NCI-H526 (cell line): ENCODE measurements around the gene GNLY.
"Not testable (repeated sequence)": the region's sequence is repeated elsewhere in the genome, so short reads cannot be mapped to it uniquely, and the experiment has no call there.

Experiments used
- DNase-seq, 2 experiments: peaks; one replicate each; lab custom pipeline; 2025; lab: John Stamatoyannopoulos, UW

Gene GNLY

DNA sequence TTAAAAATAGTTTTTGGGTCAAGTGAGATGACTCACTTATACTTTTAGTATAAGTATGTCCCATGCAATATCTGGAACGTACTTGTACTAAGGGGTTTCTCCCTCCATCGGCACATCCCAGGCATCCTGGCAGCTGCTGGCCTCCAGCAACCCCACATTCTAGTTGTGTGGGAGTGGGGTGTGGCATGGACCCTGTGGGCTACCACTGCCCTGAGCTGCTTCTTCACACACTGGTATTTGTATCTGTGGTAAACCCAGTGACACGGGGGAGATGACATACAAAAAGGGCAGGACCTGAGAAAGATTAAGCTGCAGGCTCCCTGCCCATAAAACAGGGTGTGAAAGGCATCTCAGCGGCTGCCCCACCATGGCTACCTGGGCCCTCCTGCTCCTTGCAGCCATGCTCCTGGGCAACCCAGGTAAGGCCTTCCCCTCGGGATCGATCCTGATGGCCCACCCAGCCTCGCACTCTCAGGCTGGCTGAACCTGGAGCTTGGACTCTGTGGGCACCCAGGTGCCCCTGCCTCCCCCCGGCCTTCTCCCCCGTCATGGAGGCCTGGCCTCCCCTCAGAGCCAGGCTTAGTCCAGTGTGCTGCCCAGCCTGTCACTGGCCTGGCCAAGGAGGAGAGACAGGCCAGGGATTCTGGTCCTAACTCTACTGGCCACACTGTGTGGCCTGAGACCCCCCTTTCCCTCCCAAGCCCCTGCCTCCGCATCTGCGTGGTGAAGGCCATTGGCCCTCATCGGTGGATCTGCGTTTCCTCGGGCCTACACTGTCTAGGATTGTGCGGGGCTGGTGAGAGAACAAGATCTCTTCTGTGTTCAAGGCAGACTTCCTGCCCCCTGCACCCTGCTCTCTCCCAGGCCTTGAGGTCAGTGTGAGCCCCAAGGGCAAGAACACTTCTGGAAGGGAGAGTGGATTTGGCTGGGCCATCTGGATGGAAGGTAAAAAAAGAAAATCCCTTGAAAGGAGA lies at the start of gene GNLY:
Gene GNLY, plus strand, starts transcription at position 307 of the 974 bp plus-strand sequence. Its CDS starts 61 bp downstream, at position 368.
- no peak for DNase-seq

DNA sequence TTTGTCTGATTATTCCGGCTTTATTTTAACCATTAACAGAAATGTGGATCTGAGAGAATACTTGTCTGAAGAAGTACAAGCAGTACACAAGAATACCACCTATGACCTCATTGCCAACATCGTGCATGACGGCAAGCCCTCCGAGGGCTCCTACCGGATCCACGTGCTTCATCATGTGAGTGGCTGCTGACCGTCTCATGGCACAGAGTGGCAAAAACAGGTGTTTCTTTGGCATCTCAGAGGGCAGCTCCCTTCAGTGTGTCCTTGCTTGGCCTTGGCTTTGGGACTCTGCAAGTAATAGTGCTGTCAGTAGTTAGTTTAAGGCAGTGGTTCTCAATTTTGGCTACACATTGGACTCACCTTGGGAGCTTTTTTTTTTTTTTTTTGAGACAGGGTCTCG lies 49.2 kb upstream of the GNLY start:
- DNase-seq = no peak

DNA sequence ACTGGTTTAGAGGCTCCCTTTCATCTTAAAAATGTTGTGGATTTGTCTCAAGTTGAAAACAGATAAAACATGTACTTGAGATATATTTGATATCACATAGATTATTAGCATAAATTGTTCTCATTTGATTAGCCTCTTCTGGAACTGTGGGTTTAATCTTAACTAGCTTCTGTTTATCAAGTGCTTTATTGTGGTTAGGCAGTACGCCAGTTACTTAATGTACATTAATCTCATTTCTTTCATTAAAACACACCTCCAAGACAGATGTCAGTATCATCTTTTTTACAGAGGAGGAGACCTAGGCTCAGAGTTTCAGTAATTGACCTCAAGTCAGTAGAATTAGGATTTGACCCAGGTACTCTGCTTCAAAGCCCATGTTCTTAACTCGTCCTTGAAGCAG lies 48.0 kb upstream of the GNLY start:
- DNase-seq = no peak

DNA sequence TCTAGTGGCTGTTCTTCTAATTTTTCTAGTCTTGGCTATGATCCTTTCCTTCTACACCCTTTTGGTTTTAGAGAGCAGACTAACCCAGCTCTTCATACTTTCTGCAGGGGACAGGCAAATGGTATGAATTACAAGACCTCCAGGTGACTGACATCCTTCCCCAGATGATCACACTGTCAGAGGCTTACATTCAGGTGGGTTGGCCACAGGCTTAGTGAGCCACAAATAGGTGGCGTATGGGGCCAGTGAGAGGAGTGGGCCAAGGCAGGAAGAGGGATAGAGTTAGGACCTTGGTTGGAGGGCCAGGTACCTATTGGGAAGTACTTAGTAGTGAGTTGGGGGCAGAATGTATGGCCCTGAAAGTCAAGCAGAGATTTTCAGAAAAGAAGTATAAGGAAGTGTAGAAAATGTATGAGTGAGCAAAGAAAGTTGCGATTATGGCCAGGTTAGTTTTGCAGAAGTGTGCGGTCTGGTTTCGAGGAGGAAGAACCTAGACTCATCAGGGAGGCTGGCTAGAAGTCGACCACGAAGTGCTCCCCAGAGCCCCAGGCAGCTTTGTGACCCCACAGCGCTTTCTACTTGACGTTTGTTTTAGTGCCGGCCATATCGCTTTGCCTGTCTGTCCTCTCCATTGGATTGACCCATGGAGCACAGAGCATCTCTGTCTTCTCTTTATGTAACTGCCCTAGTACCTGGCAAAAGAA lies 46.2 kb upstream of the GNLY start:
- DNase-seq = no peak

DNA sequence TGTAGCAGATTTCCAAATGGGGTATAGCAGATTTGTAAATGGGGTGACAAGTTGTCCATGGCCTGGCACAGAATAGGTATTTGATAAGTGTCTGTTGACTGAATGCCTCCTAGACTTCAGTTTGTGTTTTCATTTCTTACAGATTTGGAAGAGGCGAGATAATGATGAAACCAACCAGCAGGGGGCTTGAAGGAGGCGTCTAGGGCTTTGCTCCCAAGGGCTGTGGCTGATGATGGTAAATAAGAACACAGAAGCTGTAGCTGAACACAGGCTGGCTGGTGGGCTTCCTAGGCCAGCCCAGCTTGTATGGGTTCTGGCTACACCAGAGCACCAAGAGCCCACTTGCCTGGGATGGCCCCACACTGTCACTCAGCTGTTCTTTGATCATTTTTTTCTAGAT lies 45.5 kb upstream of the GNLY start:
- DNase-seq = peak in 1 of 2 experiments; percentile 27

DNA sequence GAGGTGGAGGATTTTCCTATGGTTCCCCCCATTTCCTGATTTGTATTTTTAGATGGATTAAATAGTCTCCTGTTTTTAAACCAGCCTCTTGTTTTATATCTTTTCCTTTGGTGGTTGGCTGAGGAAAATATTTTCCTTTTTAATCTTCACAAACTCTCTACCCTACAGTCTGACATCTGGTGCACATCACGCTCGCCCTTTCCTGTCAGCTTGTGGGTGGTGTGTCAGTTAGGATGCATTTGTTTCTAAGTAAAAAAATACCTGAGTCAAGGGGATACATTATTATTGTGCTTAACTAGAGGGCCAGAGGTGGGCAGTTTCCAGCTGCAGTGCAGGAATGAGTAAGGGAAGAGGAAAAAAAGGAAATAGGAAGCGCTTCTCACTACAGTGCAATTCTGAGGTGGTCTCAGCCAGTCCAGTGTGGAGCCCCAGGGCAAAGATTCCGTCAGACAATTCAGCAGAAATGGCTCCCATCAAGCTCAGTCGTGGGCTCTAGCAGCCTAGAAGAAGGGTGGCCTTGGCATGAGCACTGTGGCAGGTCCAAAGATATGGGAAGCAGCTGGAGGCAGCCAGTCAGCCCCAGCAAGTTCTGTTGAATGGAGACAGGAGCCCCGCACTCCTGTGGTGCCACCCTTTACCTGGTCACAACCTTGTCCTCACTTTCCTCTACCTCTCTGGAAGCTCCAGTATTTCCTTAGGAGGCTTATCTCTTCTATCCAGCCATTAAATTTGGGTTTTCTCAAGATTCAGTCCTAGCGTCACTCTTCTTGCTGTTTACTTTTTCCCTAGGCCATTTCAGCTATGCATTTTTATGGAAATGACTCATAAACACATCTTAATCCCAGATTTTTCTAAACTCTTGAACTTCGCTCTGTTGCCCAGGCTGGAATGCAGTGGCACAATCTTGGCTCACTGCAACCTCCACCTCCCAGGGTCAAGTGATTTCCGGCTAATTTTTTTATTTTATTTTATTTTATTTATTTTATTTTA lies 44.7 kb upstream of the GNLY start:
- DNase-seq = no peak

DNA sequence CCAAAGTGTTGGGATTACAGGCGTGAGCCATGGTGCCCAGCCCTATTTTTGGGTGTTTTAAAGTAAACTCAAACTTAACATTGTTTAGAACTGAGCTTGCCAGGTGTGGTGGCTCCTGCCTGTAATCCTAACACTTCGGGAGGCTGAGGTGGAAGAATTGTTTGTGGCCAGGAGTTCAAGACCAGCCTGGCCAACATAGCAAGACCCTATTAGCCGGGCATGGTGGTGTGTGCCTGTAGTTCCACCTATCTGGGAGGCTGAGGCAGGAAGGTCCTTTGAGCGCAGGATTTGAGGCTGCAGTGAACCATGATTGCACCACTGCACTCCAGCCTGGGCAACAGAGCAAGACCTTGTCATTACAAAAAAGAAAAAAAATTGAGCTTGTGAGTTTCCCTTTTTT lies 43.7 kb upstream of the GNLY start:
- DNase-seq = no peak

DNA sequence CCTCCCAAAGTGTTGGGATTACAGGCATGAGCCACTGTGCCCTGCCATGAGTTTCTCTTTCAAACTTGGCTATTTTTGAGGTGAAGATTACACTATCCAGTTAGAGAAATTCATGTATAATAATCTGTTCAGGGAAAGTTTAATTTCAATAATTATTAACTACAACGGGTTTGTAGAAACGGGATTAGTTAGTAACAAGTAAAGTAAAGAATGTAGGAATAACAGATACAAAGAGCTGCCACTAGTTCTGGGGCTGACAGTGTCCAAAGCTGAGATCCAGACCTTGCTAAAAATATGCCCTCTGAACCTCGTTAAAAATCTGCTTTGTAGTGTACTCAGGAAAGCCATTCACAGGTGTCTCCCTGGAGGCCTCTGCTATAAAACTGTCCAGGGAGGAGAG lies 43.1 kb upstream of the GNLY start:
- DNase-seq = no peak

DNA sequence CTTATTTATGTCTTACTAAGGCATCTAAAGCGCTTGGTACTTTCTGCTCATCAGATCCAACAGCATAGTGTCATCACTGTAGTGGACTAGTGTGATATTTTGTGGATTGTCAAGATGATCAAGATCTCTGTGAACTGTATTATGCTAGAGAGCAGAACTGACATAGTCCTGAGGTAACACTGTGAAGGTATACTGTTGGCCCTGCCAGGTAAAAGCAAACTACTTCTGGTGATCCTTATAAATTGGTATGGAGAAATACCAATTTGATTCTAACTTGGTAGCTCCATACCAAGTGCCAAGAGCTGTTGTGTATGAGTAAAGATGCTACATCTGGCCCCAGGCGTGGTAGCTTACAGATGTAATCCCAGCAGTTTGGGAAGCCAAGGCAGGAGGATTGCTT lies 42.1 kb upstream of the GNLY start:
- DNase-seq = no peak

DNA sequence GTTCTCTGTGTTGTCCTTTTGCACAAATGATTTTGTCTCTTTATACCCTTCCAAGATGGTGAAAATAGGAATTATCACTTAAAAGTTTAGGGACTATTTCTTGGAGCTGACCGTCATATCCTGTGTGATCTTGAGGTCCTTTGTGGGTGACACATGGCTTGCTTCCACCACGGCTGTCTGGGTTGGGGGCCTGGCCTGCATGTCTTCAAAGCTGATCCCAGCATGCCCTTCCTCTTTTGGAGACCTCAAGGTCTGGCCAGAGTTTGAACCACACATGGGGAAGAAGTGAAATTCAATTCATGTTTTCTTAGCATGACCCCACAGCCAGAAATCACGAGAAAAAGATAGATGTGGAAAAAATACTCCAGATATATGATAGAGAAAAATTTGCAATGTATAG lies 40.2 kb upstream of the GNLY start:
- no peak for DNase-seq

DNA sequence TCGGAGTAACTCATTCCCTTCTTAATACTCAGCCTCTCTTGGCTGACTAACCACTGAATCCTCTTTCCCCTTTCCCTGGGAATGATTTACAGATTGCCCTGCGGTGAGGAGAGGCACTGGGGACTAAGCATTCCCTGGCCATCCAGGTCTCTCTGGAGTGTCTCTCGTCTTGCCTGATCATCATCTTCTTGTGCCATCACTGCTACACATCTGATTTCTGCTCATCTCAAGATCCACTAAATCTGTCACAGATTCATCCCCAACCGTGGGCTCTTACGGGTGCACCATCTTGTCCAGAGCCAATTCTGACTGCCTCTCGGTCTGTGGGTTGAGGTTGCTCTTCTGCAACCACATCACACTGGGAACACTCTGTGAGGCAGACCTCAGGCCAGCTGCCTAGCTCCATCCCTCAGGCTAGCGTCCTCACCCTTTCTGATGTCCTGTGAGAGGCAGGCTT lies 38.2 kb upstream of the GNLY start:
- DNase-seq = no peak

DNA sequence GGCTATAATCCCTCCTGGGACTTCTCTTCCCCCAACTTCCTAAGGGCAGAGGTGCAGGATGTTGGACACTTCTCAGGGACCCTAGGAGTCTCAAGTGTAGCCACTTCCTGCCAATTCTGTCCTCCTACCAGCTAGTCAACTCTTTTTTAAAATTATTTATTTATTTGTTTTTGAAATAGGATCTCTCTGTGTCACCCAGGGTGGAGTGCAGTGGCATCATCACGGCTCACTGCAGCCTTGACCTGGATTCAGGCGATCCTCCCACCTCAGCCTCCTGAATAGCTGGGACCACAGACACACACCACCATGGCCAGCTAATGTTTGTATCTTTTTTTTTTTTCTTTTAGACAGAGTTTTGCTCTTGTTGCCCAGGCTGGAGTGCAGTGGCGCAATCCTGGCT lies 37.7 kb upstream of the GNLY start:
- DNase-seq = no peak

DNA sequence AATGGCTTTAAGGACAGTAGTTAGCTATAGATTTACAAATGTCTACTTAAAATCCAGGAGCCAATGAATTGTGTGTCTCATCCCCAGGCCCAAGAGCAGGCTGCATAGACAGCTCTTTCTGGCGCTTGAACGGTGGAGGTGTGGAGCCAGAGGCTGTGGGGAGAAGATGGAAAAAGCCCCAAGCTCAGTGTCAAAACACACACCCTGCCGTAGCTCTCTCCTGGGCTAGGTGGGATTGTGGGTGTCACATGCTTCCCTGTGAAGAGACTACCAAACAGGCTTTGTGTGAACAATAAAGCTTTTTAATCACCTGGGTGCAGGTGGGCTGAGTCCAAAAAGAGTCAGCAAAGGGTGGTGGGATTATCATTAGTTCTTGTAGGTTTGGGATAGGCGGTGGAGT lies 36.8 kb upstream of the GNLY start:
- not testable (repeated sequence) for DNase-seq

DNA sequence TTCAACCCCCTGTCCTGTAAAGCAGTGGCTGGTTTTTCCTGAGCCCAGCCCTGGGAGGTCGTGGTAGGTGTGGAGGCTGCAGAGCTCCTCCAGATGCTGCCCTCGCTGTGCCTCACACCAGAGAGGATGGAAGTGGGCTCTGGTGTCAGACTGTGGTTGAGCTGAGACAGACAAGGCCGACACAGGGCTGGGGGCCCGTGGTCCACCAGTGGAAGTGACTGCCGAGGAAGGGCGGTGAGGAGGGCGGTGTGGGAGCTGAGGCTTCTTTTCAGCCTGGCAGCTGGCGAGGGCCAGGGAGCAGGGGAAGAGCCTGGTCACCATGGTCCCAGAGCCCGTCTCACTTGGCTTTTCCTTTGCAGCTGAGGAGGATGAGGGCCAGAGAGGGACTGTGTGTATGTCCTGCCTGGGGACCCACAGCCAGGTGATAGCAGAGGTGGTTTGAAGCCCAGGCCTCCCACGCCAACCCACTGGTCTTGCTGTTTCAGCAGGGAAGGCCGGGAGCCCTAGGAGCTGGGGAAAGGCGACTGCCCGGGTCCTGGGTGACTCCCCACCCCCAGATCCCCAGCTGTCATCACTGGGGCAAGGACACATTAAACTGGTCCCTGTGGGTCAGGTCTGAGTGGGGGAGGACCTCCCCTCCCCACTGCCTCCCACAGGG lies 34.7 kb upstream of the GNLY start:
- no peak for DNase-seq

DNA sequence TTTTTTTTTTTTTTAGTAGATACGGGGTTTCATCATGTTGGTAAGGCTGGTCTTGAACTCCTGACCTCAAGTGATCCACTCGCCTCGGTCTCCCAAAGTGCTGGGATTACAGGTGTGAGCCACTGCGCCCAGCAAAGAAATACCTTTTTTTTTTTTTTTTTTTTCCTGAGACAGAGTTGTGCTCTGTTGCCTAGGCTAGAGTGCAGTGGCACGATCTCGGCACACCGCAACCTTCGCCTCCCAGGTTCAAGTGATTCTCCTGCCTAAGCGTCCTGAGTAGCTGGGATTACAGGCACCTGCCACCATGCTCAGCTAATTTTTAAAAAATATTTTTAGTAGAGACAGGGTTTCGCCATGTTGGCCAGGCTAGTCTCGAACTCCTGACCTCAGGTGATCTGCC lies 33.9 kb upstream of the GNLY start:
- DNase-seq = not testable (repeated sequence)

DNA sequence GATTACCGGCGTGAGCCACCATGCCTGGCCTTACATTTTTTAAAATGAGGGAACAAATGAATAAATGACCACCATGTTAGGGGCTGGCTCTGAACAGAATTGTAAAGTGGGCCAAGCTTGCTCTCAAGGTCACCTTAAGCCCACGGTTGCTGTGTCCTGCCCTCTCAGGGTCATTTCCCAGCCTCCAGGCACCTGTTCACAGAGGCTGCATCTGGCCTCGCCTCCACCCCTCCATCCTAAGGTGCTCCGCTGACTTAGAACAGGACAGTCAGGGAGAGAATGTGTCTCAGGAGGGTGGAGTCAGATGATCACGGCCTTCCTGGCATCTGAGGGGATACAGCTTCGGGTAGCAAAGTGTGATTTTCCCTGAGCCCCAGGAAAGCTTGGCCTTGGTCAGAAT lies 33.4 kb upstream of the GNLY start:
- DNase-seq = no peak

DNA sequence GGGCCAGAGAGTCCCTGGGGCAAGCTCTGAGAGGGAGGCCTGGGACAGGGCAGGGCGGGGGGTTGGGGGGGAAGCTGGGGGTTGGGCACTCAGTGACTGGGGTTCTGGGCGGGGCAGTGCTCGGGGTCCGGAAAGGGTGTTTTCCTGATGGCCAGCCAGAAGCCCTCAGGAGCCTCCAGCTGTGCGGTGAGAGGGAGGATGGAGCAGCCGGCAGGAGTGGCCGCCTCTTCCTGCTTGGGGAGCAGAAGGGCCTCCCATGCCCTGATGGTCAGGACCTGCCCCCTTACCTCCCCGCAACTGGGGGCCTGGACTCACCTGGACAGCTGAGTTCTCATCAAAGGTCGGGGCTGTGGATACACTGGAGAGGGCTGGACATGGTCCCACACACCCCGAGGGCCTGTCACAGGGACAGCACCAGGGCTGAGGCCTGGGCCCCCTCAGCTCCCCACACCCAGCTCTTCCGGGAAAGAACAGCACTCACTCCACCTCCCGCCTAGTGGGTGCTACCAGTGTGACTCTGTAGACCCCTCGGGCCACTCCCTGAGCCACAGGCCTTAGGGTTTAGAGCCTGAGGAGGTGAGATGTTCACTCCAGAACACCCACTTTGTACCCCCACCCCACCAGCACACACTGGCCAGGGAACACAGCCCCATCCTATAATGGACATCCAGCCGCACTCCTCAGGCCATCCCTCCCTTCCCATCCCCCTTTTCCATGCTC lies 32.9 kb upstream of the GNLY start:
- no peak for DNase-seq

DNA sequence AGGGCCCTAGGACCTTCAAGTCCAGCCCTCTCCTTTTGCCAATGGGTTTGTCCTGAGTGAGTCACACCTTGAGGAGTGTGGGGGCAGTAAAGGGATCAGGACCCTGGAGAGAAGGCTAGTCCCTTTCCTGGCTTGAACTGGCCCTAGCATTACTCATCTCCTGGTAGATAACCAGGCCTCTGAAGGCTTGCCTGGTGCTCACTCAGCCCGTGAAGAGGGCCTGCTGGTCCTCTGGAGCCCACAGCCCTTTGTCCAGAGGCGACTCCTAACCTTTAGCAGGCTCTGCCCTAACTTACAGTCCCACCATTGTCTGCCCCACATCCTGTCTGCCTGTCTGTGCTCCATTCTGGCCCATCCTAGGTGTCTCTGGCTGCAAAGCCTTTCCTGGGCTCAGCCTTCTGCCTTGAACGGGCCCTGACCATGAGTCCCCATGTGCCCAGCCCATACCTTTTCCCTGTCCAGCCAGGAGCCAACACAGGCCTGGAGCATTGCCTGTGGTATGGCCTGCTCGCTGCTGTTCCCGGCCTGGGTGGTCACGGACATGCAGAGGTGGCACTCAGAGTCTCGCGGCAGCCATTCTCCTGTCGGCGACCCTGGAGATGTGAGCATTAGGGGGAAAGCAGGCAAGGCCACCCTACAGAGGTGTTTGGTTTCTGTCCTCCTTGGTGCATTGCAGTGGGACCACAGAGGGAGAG lies 31.1 kb upstream of the GNLY start:
- DNase-seq = no peak

DNA sequence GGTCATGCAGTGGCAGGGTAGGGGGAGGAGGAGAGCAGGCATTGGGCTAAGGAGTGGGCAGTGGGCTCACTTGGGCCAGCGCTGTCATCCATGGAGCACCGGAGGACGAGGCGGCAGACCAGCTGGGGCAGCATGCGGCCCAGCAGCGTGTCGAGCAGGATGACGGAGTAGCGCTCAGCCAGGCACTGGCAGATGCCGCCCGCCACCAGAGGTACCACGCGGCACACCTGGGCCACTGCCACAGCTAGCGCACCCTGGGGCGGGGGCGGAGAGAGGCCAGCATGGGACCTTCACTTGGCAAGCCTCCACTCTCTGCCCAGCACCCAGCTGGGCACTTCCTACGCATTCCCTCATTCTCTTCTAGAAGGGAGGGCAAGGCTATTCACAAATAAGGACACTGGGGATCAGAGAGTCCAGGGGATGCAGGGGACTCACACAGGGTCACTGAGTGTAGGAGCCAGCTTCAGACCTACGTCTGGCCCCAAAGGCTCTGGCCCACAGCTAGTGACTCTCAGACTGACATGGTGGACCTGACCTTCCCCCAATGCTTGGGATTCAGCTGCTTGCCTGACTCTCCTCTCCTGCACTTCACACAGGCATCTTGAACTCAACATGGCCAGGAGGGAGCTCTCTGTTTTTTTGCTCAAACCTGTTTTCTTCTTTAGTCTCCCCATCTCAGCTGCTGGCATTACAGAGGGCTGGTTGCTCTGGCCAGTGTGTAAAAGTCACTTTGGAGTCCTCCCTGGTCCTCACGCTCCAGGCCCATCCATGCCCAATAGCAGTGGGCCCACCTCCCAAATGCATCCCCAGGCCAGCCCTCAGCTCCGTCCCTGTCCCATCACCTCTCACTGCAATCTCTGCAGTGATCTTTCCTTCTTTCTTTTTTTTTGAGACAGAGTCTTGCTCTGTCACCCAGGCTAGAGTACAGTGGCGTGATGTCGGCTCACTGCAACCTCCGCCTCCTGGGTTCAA lies 30.3 kb upstream of the GNLY start:
- DNase-seq = no peak
